Endodermal cell (in vitro differentiated cells): ENCODE results near the gene GAB2. TPM values are rescaled to one million over a fixed set of nuclear protein-coding genes. Genes with fewer than 3 reads are reported as not detected.

Experiments used
- DNase-seq: peaks from one replicate; pipeline ENCODE4 v3.0.0-alpha.2; 2017
- H3K27ac ChIP-seq: 2 replicates; pipeline ENCODE4 v1.5.1; 2013; ENCODE audit warnings: mild to moderate bottlenecking, low read depth, low read length, moderate library complexity
- H3K27me3 ChIP-seq: 2 replicates; pipeline ENCODE4 v1.6.1; 2013; ENCODE audit warnings: mild to moderate bottlenecking, low read length, moderate library complexity; ENCODE audit not compliant: insufficient read depth, control insufficient read depth, poor library complexity, severe bottlenecking
- H3K36me3 ChIP-seq: 2 replicates; pipeline ENCODE4 v1.7.0; 2013; ENCODE audit warnings: mild to moderate bottlenecking, low read length, moderate library complexity; ENCODE audit not compliant: control insufficient read depth, insufficient read depth
- H3K4me1 ChIP-seq: one replicate; pipeline ENCODE4 v1.7.0; 2013; ENCODE audit warnings: low read length; ENCODE audit not compliant: control insufficient read depth, insufficient read depth
- H3K4me3 ChIP-seq: 2 replicates; pipeline ENCODE4 v1.5.1; 2013; ENCODE audit warnings: mild to moderate bottlenecking, low read length, moderate library complexity
- H3K9ac ChIP-seq: 2 replicates; pipeline ENCODE4 v1.6.1; 2013; ENCODE audit warnings: mild to moderate bottlenecking, low read length, moderate library complexity; ENCODE audit not compliant: poor library complexity, severe bottlenecking; ENCODE audit errors: extremely low read depth
- H3K9me3 ChIP-seq: 2 replicates; pipeline ENCODE4 v1.6.1; 2013; ENCODE audit warnings: mild to moderate bottlenecking, low read length, moderate library complexity; ENCODE audit not compliant: control insufficient read depth
- H3K27ac Mint-ChIP-seq: 2 replicates; pipeline ENCODE4 v1.8.0; 2020; ENCODE audit warnings: mixed read lengths
- H3K27me3 Mint-ChIP-seq: 2 replicates; pipeline ENCODE4 v1.8.0; 2021; ENCODE audit warnings: mild to moderate bottlenecking, mixed read lengths; ENCODE audit not compliant: insufficient read depth
- H3K36me3 Mint-ChIP-seq: 2 replicates; pipeline ENCODE4 v1.8.0; 2020; ENCODE audit warnings: low read depth, mixed read lengths
- H3K4me1 Mint-ChIP-seq: 2 replicates; pipeline ENCODE4 v1.8.0; 2020; ENCODE audit warnings: mixed read lengths
- H3K4me3 Mint-ChIP-seq: 2 replicates; pipeline ENCODE4 v1.8.0; 2020; ENCODE audit warnings: mild to moderate bottlenecking, moderate library complexity, mixed read lengths
- H3K9me3 Mint-ChIP-seq: 2 replicates; pipeline ENCODE4 v1.8.0; 2020; ENCODE audit warnings: mild to moderate bottlenecking, mixed read lengths
- WGBS, 2 experiments: methylation state at CpG; one replicate each; pipeline versions ENCODE4 v1.1.5 to v1.1.7; 2013; ENCODE audit warnings: missing lambda C conversion rate in 2 of 2, mixed read lengths in 1 of 2; ENCODE audit not compliant: insufficient coverage in 1 of 2, insufficient read length in 1 of 2; 5-methylcytosine and 5-hydroxymethylcytosine counted together
- total RNA-seq, 2 donors: library from RNA; stranded (reverse); fragmentation: NEBNext Ultra II Directional in 1 of 2; extraction: Animal tissue kit (Norgen Biotek cat#: 25700) in 1 of 2; gene quantifications; 2 replicates in 1 of 2; 3 replicates in 1 of 2; pipeline ENCODE4 v1.2.1, GENCODE V29; 2021
- TF ChIP-seq, protein P1 (sequence below): fragments of 200-600 bp; sonication (generic); conservative IDR thresholded peaks from 2 replicates; pipeline ENCODE4 v1.5.0; 2021; ENCODE audit warnings: antibody characterized with exemption, mild to moderate bottlenecking

GAB2 gene
- total RNA-seq, 2 donors from 2014 or later, result 26.9 to 62.8 TPM

DNA sequence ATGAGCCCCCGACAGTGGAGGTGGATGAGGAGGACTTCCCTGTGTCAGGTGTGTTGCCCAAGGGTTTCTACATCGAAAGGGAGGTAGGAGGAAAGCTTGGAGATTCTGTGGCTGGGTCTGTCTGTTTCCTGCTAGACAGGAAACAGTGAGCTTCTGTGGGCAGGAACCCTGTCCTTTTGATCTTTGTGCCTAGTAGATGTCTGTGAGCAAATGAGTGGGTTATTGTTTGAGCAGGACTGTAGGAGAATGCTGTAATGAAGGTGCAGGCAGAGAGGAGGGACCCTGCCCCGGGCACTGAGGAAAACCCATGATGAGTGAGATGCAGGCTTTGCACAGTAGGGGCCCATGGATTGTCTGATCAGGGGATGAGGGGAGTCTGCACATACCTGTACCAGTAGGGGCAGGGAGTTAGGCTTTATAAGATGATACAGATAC, 214.9 kb downstream of the GAB2 start:
- no peak overlapping the region for H3K27ac ChIP-seq
- H3K9me3 ChIP-seq, result no peaks in the 10 kb centered on the region
- Mint-ChIP-seq H3K27me3 (no peaks in the 10 kb centered on the region), H3K4me1 (peaks cover 16% of the 10 kb centered on the region), H3K9me3 (no peaks in the 10 kb centered on the region), H3K4me3 (no peak overlapping the region), H3K36me3 (peaks cover 21% of the 10 kb centered on the region), H3K27ac (peak overlapping the region; percentile 31)
- TF ChIP-seq, protein P1, sequence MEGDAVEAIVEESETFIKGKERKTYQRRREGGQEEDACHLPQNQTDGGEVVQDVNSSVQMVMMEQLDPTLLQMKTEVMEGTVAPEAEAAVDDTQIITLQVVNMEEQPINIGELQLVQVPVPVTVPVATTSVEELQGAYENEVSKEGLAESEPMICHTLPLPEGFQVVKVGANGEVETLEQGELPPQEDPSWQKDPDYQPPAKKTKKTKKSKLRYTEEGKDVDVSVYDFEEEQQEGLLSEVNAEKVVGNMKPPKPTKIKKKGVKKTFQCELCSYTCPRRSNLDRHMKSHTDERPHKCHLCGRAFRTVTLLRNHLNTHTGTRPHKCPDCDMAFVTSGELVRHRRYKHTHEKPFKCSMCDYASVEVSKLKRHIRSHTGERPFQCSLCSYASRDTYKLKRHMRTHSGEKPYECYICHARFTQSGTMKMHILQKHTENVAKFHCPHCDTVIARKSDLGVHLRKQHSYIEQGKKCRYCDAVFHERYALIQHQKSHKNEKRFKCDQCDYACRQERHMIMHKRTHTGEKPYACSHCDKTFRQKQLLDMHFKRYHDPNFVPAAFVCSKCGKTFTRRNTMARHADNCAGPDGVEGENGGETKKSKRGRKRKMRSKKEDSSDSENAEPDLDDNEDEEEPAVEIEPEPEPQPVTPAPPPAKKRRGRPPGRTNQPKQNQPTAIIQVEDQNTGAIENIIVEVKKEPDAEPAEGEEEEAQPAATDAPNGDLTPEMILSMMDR, result no peak
- H3K36me3 ChIP-seq, result peaks cover 12% of the 10 kb centered on the region
- WGBS, 2 experiments, result 93 to 94% methylated on average over 2 to 3 of the region's 3 CpGs
- no peaks in the 10 kb centered on the region for H3K27me3 ChIP-seq
- no peak overlapping the region for H3K4me3 ChIP-seq
- no peak for DNase-seq
- no peak overlapping the region for H3K9ac ChIP-seq
- H3K4me1 ChIP-seq, result peaks cover 10% of the 10 kb centered on the region

DNA sequence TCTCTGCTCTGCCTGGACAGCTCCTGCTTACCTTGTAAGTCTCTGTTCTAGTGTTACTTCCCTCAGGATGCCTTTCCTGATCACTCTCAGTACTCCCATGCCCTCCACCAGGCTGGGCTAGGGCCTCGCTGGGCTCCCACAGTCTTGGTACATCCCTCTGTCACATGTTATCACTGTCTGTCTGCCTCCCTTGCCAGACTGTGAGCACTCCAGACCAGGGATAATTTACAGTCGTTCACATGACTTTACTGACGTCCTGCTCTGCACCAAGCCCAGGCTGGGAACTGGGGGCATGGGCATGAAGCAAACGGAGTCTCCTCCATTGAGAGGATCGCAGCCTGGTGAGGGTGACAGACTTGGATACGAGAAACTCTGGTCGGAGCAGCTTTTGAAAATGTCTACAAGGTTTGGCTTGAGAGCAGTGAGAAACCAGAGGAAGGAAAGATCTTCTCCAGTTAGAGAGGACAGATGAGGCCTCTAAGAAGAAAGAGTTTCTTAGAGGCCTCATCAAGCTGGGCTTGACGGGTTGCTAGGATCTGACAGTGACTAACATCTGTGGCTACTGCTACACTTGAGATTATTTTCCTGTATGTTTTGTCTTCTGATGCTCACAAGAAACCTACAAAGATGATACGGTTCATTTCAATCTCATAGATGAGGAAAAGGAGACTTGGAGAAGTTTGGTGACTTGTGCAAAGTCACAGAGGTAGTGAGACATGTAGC, 216.4 kb downstream of the GAB2 start:
- Histone ChIP-seq H3K4me3 (no peak overlapping the region), H3K9ac (no peak overlapping the region), H3K36me3 (peaks cover 12% of the 10 kb centered on the region), H3K4me1 (no peaks in the 10 kb centered on the region), H3K27ac (no peak overlapping the region), H3K9me3 (no peaks in the 10 kb centered on the region), H3K27me3 (no peaks in the 10 kb centered on the region)
- no peak overlapping the region for H3K4me3 Mint-ChIP-seq
- WGBS, 2 experiments, result 92 to 94% methylated on average over 8 to 9 of the region's 9 CpGs
- H3K9me3 Mint-ChIP-seq, result no peaks in the 10 kb centered on the region
- no peaks in the 10 kb centered on the region for H3K27me3 Mint-ChIP-seq
- peaks cover 21% of the 10 kb centered on the region for H3K36me3 Mint-ChIP-seq
- no peak for DNase-seq
- TF ChIP-seq, protein P1, result no peak
- H3K27ac Mint-ChIP-seq, result peak overlapping the region; percentile 7
- H3K4me1 Mint-ChIP-seq, result peaks cover 7% of the 10 kb centered on the region

DNA sequence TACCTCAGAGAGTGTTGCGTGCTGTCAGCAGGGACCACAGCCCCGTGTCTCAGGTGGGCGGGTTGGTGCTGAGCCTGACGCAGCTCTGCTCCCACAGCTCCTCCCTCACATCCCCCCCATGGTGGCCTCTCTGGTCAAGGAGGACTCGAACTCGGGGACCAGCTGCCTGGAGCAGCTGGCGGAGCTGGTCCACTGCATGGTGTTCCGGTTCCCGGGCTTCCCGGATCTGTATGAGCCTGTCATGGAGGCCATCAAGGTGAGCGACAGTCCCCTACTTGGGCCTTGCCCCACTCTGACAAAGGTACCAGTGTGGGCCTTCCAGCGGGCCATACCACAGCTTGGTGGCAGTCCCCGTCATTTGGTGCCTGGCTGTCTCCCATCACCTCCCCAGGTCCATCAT, 217.1 kb downstream of the GAB2 start:
- no peaks in the 10 kb centered on the region for H3K4me1 ChIP-seq
- no peak overlapping the region for H3K9ac ChIP-seq
- no peaks in the 10 kb centered on the region for H3K9me3 Mint-ChIP-seq
- H3K27me3 ChIP-seq, result no peaks in the 10 kb centered on the region
- no peaks in the 10 kb centered on the region for H3K9me3 ChIP-seq
- H3K27me3 Mint-ChIP-seq, result no peaks in the 10 kb centered on the region
- peaks cover 6% of the 10 kb centered on the region for H3K4me1 Mint-ChIP-seq
- no peak overlapping the region for H3K4me3 ChIP-seq
- H3K27ac Mint-ChIP-seq, result no peak overlapping the region
- DNase-seq, result no peak
- peaks cover 8% of the 10 kb centered on the region for H3K36me3 ChIP-seq
- H3K4me3 Mint-ChIP-seq, result no peak overlapping the region
- TF ChIP-seq, protein P1, result no peak
- 95 to 97% methylated on average over 9 to 13 of the region's 13 CpGs for WGBS, 2 experiments
- H3K27ac ChIP-seq, result no peak overlapping the region
- peaks cover 21% of the 10 kb centered on the region for H3K36me3 Mint-ChIP-seq
